DMS79 (cell line): ENCODE measurements around the gene DCP1B.

Experiments used
- DNase-seq: peaks from one replicate; lab custom pipeline; 2025; lab: John Stamatoyannopoulos, UW

The DCP1B gene

GRCh38 chr12:1935242-1935641 is 69.0 kb downstream of the DCP1B start:
- no peak for DNase-seq

- DNase-seq = no peak
Measured at GRCh38 chr12:1934831-1935230, 69.4 kb downstream of the DCP1B start.

GRCh38 chr12:1934068-1934467 is 70.2 kb downstream of the DCP1B start:
- DNase-seq = no peak

GRCh38 chr12:1933342-1934051 is 70.8 kb downstream of the DCP1B start:
- DNase-seq = peak; percentile 6

GRCh38 chr12:1932264-1932777 is 71.9 kb downstream of the DCP1B start:
- DNase-seq = peak; percentile 41

- DNase-seq = no peak
Measured at GRCh38 chr12:1931642-1932041, 72.6 kb downstream of the DCP1B start.

GRCh38 chr12:1930803-1931597 is 73.3 kb downstream of the DCP1B start:
- no peak for DNase-seq

- DNase-seq = no peak
Measured at GRCh38 chr12:1929985-1930802, 74.1 kb downstream of the DCP1B start.

- no peak for DNase-seq
Measured at GRCh38 chr12:1929241-1929984, 74.8 kb downstream of the DCP1B start.

- no peak for DNase-seq
Measured at GRCh38 chr12:1928439-1929121, 75.7 kb downstream of the DCP1B start.

GRCh38 chr12:1927751-1928351 is 76.4 kb downstream of the DCP1B start:
- no peak for DNase-seq

GRCh38 chr12:1927051-1927680 is 77.1 kb downstream of the DCP1B start:
- no peak for DNase-seq

GRCh38 chr12:1926251-1926657 is 78.0 kb downstream of the DCP1B start:
- DNase-seq = no peak

GRCh38 chr12:1925684-1926006 is 78.6 kb downstream of the DCP1B start:
- DNase-seq = no peak

- no peak for DNase-seq
Measured at GRCh38 chr12:1924996-1925683, 79.1 kb downstream of the DCP1B start.

GRCh38 chr12:1922985-1923384 is 81.3 kb downstream of the DCP1B start:
- DNase-seq = no peak

- DNase-seq = no peak
Measured at GRCh38 chr12:1922075-1922709, 82.1 kb downstream of the DCP1B start.

GRCh38 chr12:1920971-1921370 is 83.3 kb downstream of the DCP1B start:
- DNase-seq = no peak

- DNase-seq = no peak
Measured at GRCh38 chr12:1920436-1920835, 83.8 kb downstream of the DCP1B start.
